GM12875 (cell line): Measurements from ENCODE around the gene DNAJA4.

Experiments used
- H3K4me3 ChIP-seq: one replicate; pipeline ENCODE4 v1.5.1; 2011; ENCODE audit warnings: low read depth, low read length, control low read depth
- TF ChIP-seq, protein P1 (sequence below): IDR thresholded peaks from 2 replicates; pipeline ENCODE4 v1.5.1; 2011; ENCODE audit warnings: low read depth, mild to moderate bottlenecking, control low read depth, inconsistent platforms, low read length, moderate library complexity, borderline replicate concordance; ENCODE audit not compliant: insufficient read depth

Gene DNAJA4

DNA sequence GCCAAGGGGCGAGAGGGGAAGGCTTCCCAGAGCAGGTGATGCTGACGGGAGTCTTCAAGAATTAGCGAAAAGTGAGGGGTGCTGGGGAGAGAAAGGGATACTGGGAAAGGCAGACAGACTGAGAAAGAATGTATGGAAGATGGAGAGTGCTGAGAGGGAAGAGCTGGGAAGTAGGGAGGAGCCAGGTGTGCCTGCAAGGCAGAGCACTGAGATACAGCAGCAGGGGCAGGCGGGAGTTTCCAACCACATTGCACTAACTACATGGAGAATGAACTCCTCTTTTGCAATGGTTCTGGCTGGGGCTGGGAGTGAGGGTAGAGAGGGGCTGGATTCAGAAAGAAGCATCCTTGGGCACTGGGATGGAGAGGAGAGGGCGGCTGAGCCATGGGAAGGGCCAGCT lies 59.8 kb downstream of the DNAJA4 start:
- no peak overlapping the region for H3K4me3 ChIP-seq
- TF ChIP-seq, protein P1, sequence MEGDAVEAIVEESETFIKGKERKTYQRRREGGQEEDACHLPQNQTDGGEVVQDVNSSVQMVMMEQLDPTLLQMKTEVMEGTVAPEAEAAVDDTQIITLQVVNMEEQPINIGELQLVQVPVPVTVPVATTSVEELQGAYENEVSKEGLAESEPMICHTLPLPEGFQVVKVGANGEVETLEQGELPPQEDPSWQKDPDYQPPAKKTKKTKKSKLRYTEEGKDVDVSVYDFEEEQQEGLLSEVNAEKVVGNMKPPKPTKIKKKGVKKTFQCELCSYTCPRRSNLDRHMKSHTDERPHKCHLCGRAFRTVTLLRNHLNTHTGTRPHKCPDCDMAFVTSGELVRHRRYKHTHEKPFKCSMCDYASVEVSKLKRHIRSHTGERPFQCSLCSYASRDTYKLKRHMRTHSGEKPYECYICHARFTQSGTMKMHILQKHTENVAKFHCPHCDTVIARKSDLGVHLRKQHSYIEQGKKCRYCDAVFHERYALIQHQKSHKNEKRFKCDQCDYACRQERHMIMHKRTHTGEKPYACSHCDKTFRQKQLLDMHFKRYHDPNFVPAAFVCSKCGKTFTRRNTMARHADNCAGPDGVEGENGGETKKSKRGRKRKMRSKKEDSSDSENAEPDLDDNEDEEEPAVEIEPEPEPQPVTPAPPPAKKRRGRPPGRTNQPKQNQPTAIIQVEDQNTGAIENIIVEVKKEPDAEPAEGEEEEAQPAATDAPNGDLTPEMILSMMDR: no peak

DNA sequence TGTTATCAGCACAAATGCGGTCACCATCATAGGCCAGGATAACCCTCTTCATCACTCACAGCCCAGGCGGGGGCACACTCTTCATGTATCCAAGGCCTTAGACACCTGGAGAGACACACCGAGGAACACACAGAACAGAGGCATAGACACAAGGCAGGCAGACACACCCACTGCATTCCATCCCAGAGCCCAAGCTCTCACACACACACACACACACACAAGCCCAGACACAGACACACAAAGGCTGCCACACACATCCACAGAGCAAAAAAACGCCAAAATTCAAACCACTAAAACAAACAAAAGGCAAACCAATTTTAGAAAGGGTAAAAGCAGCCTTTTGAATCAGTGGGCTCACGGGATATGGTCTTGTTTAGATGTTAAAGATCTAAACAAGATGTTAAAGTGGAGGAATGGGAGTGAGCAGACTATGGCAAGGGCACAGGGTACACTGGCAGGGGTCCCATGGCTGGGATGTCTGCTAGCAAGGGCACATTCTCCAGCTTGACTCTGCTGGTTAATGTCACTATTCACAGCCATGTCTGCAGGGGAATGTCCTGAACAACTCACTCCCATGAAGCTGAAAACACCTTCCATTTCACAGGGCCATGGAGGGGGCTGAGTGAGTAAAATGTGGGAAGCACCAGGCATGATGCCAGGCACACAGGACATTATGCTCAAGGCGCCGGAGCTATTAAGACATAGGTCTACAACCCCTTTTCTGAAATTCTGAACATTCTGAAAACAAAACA lies 60.9 kb downstream of the DNAJA4 start:
- TF ChIP-seq, protein P1: no peak
- H3K4me3 ChIP-seq: no peak overlapping the region

DNA sequence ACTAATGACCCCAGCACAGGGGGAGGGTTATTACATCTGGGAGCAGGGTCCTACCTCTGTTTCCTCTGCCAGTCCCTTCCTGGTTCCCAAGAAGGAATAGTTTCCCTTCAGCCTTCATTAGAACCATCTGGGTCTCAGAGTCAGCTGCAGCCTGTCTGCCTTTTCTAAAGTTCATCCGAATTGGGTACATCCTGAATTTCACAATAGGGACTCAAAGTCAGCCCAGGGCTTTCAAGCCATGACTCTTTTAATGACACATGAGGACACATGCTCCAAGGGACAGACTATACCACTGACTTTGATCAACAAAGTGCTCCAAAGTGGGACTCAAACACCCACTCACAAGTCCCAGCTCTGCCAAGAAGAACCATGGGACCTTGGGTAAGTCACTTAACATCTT lies 63.1 kb downstream of the DNAJA4 start:
- TF ChIP-seq, protein P1: no peak

DNA sequence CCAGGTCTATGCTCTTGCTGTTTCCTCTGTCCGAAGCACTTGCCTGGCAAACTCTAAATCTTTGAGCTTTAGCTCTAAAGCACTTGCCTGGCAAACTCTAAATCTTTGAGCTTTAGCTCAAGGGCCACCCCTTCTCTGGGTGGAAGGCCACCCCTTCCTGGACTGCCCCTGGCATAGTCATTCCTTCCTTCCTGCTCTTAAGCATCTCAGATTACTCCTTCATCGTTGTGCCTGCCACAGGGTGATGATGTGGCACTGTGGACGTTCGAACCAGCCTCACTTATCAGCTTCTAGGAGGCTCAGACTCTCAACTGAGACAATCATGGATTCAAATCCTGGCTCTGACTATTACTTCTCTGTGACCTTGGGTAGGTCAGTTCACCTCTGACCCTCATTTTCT lies 65.3 kb downstream of the DNAJA4 start:
- no peak overlapping the region for H3K4me3 ChIP-seq
- TF ChIP-seq, protein P1: no peak

More for the DNA sequence above, 63.1 kb downstream of the DNAJA4 start:
- no peak overlapping the region for H3K4me3 ChIP-seq
